RWPE1 (cell line): ENCODE measurements around the gene AAMDC.

Experiments
- CTCF ChIA-PET: fragments of 350-600 bp; sonication (Branson Sonifier 250); formaldehyde crosslinking; extraction: SDS; loops from one replicate; lab custom pipeline; 2021; lab: Yijun Ruan, JAX
- POLR2A ChIA-PET: fragments of 400-600 bp; formaldehyde crosslinking; extraction: SDS; loops from one replicate; lab custom pipeline; 2020; ENCODE audit warnings: antibody characterized with exemption; ENCODE audit not compliant: low non-redundant PET; lab: Yijun Ruan, JAX
- DNase-seq: peaks from one replicate; pipeline ENCODE4 v3.0.0; 2012; ENCODE audit warnings: low spot score
- H3K27ac ChIP-seq: fragments of 450-650 bp; 2 replicates; pipeline ENCODE4 v1.5.1; 2017
- CTCF ChIP-seq: fragments of 450-650 bp; conservative IDR thresholded peaks from 2 replicates; pipeline ENCODE4 v1.5.1; 2017; ENCODE audit warnings: low read depth, mild to moderate bottlenecking

Gene AAMDC

GRCh38 chr11:77820565-77821348 lies at the start of gene AAMDC, which contains the start of gene RSF1:
TSS of gene AAMDC (plus strand) at chr11:77821144. CDS start at chr11:77842497, 21,353 bp downstream.
TSS of gene RSF1 (minus strand) at chr11:77820722. CDS start at chr11:77820714, 8 bp downstream.
- peak; percentile 96 for DNase-seq
- ChIA-PET POLR2A (no interaction called here), CTCF (interaction anchor here (0.7 kb wide), 1 partner anchor 146 kb away, joined by 3 read pairs; no protein-coding TSS in a partner anchor)
- TF ChIP-seq CTCF: peak; percentile 77
- H3K27ac ChIP-seq: peak within 1 kb of the TSS; percentile 94

GRCh38 chr11:77775936-77776335 lies 45.0 kb upstream of the AAMDC start:
- DNase-seq: no peak
- no peak overlapping the region for H3K27ac ChIP-seq
- TF ChIP-seq CTCF: no peak
- CTCF ChIA-PET: interaction anchor here (0.5 to 0.6 kb wide), 2 partner anchors 35 to 272 kb away, joined by 4 read pairs; no protein-coding TSS in a partner anchor
- POLR2A ChIA-PET: no interaction called here

GRCh38 chr11:77776455-77776854 lies 44.5 kb upstream of the AAMDC start:
- TF ChIP-seq CTCF: peak; percentile 39; the same call in 1 of the 2 replicates
- no peak overlapping the region for H3K27ac ChIP-seq
- ChIA-PET CTCF (interaction anchor here (0.5 to 0.6 kb wide), 2 partner anchors 8 to 35 kb away, joined by 4 to 5 read pairs; no protein-coding TSS in a partner anchor), POLR2A (no interaction called here)
- no peak for DNase-seq

GRCh38 chr11:77778118-77778517 lies 42.8 kb upstream of the AAMDC start:
- POLR2A ChIA-PET: no interaction called here
- no peak overlapping the region for H3K27ac ChIP-seq
- CTCF ChIA-PET: no interaction called here
- DNase-seq: no peak
- no peak for TF ChIP-seq CTCF

GRCh38 chr11:77778549-77778948 lies 42.4 kb upstream of the AAMDC start:
- POLR2A ChIA-PET: no interaction called here
- TF ChIP-seq CTCF: no peak

GRCh38 chr11:77779935-77780334 lies 41.0 kb upstream of the AAMDC start:
- DNase-seq: peak; percentile 13

More at GRCh38 chr11:77778549-77778948, 42.4 kb upstream of the AAMDC start:
- no peak overlapping the region for H3K27ac ChIP-seq
- no peak for DNase-seq
- CTCF ChIA-PET: interaction anchor here (0.8 kb wide), 1 partner anchor 229 kb away, joined by 4 read pairs; no protein-coding TSS in a partner anchor

More at GRCh38 chr11:77779935-77780334, 41.0 kb upstream of the AAMDC start:
- no peak for TF ChIP-seq CTCF
- CTCF ChIA-PET: no interaction called here
- H3K27ac ChIP-seq: no peak overlapping the region
- POLR2A ChIA-PET: no interaction called here
